ENCODE data around the gene SBF2.

The SBF2 gene

DNA sequence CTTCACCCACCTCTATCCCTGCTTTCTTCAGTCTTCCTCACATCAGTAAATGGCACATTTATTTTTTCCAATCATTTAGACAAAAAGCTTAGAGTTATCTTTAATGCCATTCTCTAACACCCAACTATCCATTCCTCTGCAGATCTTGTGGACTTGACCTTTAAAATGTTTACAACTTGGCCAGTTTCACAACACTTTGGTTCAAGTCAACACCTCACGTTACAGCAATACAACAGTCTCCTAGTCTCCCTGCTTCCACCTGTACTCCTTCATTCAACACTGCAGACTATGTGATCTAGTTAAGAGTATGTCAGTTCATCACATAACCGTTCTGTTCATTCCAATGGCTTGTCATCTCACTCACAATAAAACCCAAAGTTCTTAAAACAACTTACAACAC is 325.0 kb downstream of the SBF2 start:
- no peak for DNase-seq (ENCODE audit: low spot score)
- in situ Hi-C loops (cut with MboI; ENCODE audit: low pct_unique_long_range_greater_than_20kb, low sequenced_read_pairs, unreplicated experiment), result loop anchor here (25.0 kb wide), 1 partner anchor 432 kb away; no protein-coding TSS in a partner anchor
- TF ChIP-seq, protein P1, sequence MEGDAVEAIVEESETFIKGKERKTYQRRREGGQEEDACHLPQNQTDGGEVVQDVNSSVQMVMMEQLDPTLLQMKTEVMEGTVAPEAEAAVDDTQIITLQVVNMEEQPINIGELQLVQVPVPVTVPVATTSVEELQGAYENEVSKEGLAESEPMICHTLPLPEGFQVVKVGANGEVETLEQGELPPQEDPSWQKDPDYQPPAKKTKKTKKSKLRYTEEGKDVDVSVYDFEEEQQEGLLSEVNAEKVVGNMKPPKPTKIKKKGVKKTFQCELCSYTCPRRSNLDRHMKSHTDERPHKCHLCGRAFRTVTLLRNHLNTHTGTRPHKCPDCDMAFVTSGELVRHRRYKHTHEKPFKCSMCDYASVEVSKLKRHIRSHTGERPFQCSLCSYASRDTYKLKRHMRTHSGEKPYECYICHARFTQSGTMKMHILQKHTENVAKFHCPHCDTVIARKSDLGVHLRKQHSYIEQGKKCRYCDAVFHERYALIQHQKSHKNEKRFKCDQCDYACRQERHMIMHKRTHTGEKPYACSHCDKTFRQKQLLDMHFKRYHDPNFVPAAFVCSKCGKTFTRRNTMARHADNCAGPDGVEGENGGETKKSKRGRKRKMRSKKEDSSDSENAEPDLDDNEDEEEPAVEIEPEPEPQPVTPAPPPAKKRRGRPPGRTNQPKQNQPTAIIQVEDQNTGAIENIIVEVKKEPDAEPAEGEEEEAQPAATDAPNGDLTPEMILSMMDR (IDR thresholded peaks at IDR 0.05; ENCODE audit: extremely low read depth, insufficient read depth, missing control alignments), result no peak

DNA sequence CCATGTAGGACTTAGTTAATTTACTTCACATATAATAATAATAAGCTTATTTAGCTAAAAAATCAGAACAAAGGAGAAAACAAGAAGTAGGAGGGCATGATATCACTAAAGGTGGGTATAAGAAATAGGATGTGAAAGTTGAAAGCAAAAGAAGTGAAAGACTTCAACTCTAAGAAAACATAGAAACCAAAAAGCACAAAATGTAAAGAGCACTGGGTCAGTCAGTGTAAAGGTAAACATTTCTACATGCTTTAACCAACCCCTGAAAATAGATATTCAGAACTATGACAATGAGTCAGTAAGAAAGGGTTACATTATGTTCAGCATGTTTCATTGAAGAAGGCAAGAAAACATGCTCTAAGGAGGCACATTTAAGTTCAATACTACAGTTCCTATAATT is 331.3 kb downstream of the SBF2 start:
- TF ChIP-seq, protein P1 (IDR thresholded peaks at IDR 0.05; ENCODE audit: extremely low read depth, insufficient read depth, missing control alignments), result no peak

DNA sequence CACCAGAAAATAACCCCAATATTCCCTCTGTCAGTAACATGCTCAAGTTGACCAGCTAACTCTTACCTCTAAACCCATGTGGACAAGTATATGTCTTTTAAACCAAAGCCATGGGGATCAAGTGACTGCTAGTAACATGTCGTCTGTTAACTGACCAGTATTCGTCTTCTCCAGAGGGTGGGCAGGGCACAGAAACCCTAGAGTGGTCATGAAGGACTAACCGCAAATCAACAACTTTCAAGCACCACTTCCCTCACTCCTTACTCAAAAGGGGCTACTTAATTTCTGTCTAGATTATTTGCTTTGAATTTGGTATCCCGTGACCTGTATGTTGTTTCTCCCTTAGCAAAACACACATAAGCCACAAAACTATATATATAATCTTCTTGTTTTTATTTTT is 336.9 kb downstream of the SBF2 start:
- no peak for DNase-seq (ENCODE audit: low spot score)
- TF ChIP-seq, protein P1 (IDR thresholded peaks at IDR 0.05; ENCODE audit: extremely low read depth, insufficient read depth, missing control alignments), result no peak
- in situ Hi-C loops (cut with MboI; ENCODE audit: low pct_unique_long_range_greater_than_20kb, low sequenced_read_pairs, unreplicated experiment), result loop anchor here (25.0 kb wide), 1 partner anchor 420 kb away; no protein-coding TSS in a partner anchor

More for the DNA sequence above, 331.3 kb downstream of the SBF2 start:
- in situ Hi-C loops (cut with MboI; ENCODE audit: low pct_unique_long_range_greater_than_20kb, low sequenced_read_pairs, unreplicated experiment), result loop anchor here (25.0 kb wide), 1 partner anchor 425 kb away; no protein-coding TSS in a partner anchor
- peak; percentile 70 for DNase-seq (ENCODE audit: low spot score)

DNA sequence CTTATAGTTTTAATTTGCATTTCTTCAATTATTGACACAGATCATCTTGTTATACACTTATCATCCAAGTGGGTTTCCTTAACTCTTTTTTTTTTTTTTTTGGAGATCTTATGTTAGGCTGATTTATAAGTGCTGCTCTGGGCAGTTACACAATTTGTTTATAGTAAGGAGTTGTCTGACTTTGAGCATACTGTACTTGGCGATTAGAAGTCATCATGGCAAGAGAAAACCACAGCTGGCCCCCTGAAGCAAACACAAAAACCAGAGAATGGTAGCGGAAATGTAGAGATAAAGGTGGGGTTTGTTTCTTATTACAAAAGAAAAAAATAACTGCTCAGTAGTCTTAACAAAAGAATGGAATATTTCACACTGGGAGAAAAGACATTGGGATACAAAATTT is 337.5 kb downstream of the SBF2 start:
- DNase-seq (ENCODE audit: low spot score), result no peak
- in situ Hi-C loops (cut with MboI; ENCODE audit: low pct_unique_long_range_greater_than_20kb, low sequenced_read_pairs, unreplicated experiment), result loop anchor here (25.0 kb wide), 1 partner anchor 419 kb away; no protein-coding TSS in a partner anchor
- TF ChIP-seq, protein P1 (IDR thresholded peaks at IDR 0.05; ENCODE audit: extremely low read depth, insufficient read depth, missing control alignments), result no peak

DNA sequence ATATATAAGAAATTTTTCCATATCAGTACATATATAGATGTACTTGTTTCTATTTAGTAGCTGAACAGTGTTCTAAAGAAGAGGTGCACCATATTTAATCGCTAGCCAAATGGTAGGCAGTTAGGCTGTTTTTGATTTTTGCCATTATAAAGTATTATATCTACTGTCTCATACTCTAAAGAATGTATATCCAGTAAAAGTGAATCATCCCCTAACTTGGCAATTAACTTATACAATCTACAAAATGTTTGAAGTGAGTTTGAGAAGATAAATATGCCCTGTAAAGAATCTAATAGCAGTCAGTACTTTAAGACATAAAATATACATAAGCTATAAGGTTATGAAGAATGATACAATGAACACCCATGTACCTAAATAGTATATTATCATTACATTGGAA is 338.6 kb downstream of the SBF2 start:
- DNase-seq (ENCODE audit: low spot score), result no peak
- in situ Hi-C loops (cut with MboI; ENCODE audit: low pct_unique_long_range_greater_than_20kb, low sequenced_read_pairs, unreplicated experiment), result loop anchor here (25.0 kb wide), 1 partner anchor 418 kb away; no protein-coding TSS in a partner anchor

DNA sequence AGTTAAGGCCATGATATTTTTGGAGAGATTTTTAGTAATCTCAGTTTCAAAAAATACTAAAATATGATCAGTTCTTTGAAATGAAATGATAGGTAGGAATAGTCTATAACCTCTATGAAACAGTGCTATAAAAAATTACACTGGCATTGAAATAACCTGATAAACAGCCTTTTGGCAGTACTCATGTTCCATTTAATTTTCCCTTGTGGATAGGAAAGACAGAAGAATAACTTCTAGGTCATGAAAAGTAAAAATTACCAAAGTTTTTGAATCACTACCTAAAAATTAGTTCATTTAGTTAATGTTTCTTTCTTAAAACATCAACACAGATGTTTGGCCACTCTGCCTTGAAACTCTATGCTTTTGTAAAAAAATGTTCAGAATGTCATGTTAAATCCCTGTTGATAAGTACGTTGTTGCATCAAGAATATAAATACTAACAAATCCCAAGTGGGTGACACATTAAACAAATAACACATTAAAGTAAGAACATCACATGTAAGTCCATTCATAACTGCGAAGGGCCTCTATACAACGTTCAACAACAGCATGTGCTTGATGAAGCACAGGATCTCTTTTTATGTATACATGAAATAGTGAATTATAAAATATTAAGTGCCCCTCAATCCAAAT is 339.9 kb downstream of the SBF2 start:
- in situ Hi-C loops (cut with MboI; ENCODE audit: low pct_unique_long_range_greater_than_20kb, low sequenced_read_pairs, unreplicated experiment), result loop anchor here (25.0 kb wide), 1 partner anchor 417 kb away; no protein-coding TSS in a partner anchor

More for the DNA sequence above, 338.6 kb downstream of the SBF2 start:
- TF ChIP-seq, protein P1 (IDR thresholded peaks at IDR 0.05; ENCODE audit: extremely low read depth, insufficient read depth, missing control alignments), result no peak

More for the DNA sequence above, 339.9 kb downstream of the SBF2 start:
- TF ChIP-seq, protein P1 (IDR thresholded peaks at IDR 0.05; ENCODE audit: extremely low read depth, insufficient read depth, missing control alignments), result no peak
- no peak for DNase-seq (ENCODE audit: low spot score)

All from GM13977 (cell line).